ENCODE data around the gene LCN12.

Gene LCN12

GRCh38 chr9:136927343-136928271, 24.5 kb upstream of the LCN12 start:
- no peak for FAIRE-seq

GRCh38 chr9:136928591-136928990, 23.5 kb upstream of the LCN12 start:
- FAIRE-seq: no peak

GRCh38 chr9:136930014-136930413, 22.1 kb upstream of the LCN12 start:
- FAIRE-seq: no peak

GRCh38 chr9:136931611-136932130, 20.4 kb upstream of the LCN12 start:
- no peak for FAIRE-seq

- no peak for FAIRE-seq
Measured at GRCh38 chr9:136934277-136934676, 17.8 kb upstream of the LCN12 start.

GRCh38 chr9:136935651-136936050, 16.4 kb upstream of the LCN12 start:
- FAIRE-seq: no peak

- no peak for FAIRE-seq
Measured at GRCh38 chr9:136936645-136937170, 15.4 kb upstream of the LCN12 start.

GRCh38 chr9:136937186-136938001, 14.7 kb upstream of the LCN12 start:
- FAIRE-seq: no peak

GRCh38 chr9:136939431-136939995, 12.6 kb upstream of the LCN12 start:
- no peak for FAIRE-seq

GRCh38 chr9:136939996-136940525, 12.0 kb upstream of the LCN12 start:
- FAIRE-seq: no peak

GRCh38 chr9:136940526-136941230, 11.4 kb upstream of the LCN12 start:
- FAIRE-seq: no peak

GRCh38 chr9:136941231-136942111, 10.6 kb upstream of the LCN12 start:
- no peak for FAIRE-seq

GRCh38 chr9:136942112-136942880, 9.8 kb upstream of the LCN12 start:
- FAIRE-seq: no peak

GRCh38 chr9:136942881-136943230, 9.2 kb upstream of the LCN12 start:
- FAIRE-seq: no peak

GRCh38 chr9:136943291-136944211, 8.5 kb upstream of the LCN12 start:
- FAIRE-seq: no peak

- no peak for FAIRE-seq
Measured at GRCh38 chr9:136944212-136944518, 7.9 kb upstream of the LCN12 start.

- no peak for FAIRE-seq
Measured at GRCh38 chr9:136944519-136945332, 7.3 kb upstream of the LCN12 start, which contains the start of the genes C8G and FBXW5. Gene C8G (plus strand): TSS chr9:136945243. CDS start chr9:136945321, 78 bp downstream. Gene FBXW5 (minus strand): TSS chr9:136944738. CDS start chr9:136944083, 655 bp downstream.
